Vagina (tissue), 2 donors: ENCODE measurements around the gene PTPN14. TPM values are rescaled to one million over a fixed set of nuclear protein-coding genes. Genes with fewer than 3 reads are reported as not detected.

Experiments
- DNase-seq, 2 donors: peaks; one replicate each; pipeline ENCODE4 v3.0.0-alpha.2; 2017; ENCODE audit errors: extremely low spot score in 2 of 2
- H3K27ac ChIP-seq: fragments of 200-600 bp; sonication (generic); one replicate; pipeline ENCODE4 v1.5.1; 2019
- H3K27me3 ChIP-seq: fragments of 200-600 bp; sonication (generic); one replicate; pipeline ENCODE4 v1.5.1; 2019
- H3K36me3 ChIP-seq, 2 donors: fragments of 200-600 bp; sonication (generic); one replicate each; pipeline ENCODE4 v1.5.1; 2017 to 2019
- H3K4me1 ChIP-seq: fragments of 200-600 bp; sonication (generic); one replicate; pipeline ENCODE4 v1.5.1; 2019
- H3K4me3 ChIP-seq, 2 donors: fragments of 200-600 bp; sonication (generic); 1 replicate in 1 of 2; 2 replicates in 1 of 2; pipeline ENCODE4 v1.5.1; 2016 to 2019
- H3K9me3 ChIP-seq: fragments of 200-600 bp; sonication (generic); one replicate; pipeline ENCODE4 v1.5.1; 2019
- POLR2A ChIP-seq, 2 donors: fragments of 450-650 bp; IDR thresholded peaks; one replicate each; pipeline ENCODE4 v1.6.1; 2017; ENCODE audit warnings: antibody characterized with exemption in 2 of 2, mild to moderate bottlenecking in 2 of 2, moderate library complexity in 2 of 2
- POLR2AphosphoS5 ChIP-seq, 2 donors: sonication (generic); formaldehyde crosslinking; IDR thresholded peaks; one replicate each; pipeline ENCODE4 v1.9.0; 2017; ENCODE audit warnings: antibody characterized with exemption in 2 of 2, mild to moderate bottlenecking in 2 of 2, low read depth in 1 of 2; ENCODE audit not compliant: insufficient read depth in 1 of 2
- intact Hi-C: fragments of 100-400 bp; cut with DNase I; formaldehyde crosslinking; loops from one replicate; pipeline ENCODE4 v1.15.1; 2023
- total RNA-seq: library from RNA; depleted of rRNA; stranded (reverse); fragments of >200 nt; gene quantifications from one replicate; pipeline ENCODE4 v1.2.3, GENCODE V29; 2016
- TF ChIP-seq, protein P1 (sequence below), 3 experiments: fragments of 450-650 bp in 2 of 3; fragments of 200-600 bp in 1 of 3; sonication (generic) in 1 of 3; IDR thresholded peaks; one replicate each; pipeline ENCODE4 v1.5.1; 2017 to 2019; ENCODE audit warnings: antibody characterized with exemption in 3 of 3, mild to moderate bottlenecking in 2 of 3, moderate library complexity in 2 of 3

The PTPN14 gene
- total RNA-seq, 1 donor from 2014 or later: 24.3 TPM

DNA sequence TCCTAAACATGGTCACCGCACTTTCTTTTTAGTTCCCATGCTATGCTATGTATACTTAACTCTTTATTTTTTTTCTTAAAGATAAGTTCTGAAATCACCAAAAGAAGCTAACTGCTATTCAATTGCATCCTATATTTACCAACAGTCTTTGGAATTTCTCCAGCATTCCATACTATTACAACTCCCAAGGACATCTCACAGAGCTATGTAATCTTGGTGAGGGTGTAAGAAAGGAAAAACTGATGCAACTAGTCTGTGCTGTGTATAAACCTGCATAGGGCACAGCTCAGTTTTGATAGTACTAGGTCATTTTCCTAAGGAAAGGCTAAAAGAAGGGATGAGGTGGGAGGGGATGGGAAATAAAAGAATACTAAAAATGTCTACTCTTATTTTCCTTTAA lies 78.0 kb downstream of the PTPN14 start:
- H3K4me3 ChIP-seq: no peak overlapping the region
- peaks cover 61% of the 10 kb centered on the region for H3K4me1 ChIP-seq
- H3K27me3 ChIP-seq: no peaks in the 10 kb centered on the region
- H3K36me3 ChIP-seq: no peaks in the 10 kb centered on the region
- H3K9me3 ChIP-seq: no peaks in the 10 kb centered on the region
- no peak overlapping the region for H3K27ac ChIP-seq
- intact Hi-C loops: no loop called here
- no peak for TF ChIP-seq POLR2AphosphoS5 (IDR thresholded peaks at IDR 0.05; ENCODE audit: insufficient read depth in 1 of 2, low read depth in 1 of 2)
- no peak for DNase-seq

DNA sequence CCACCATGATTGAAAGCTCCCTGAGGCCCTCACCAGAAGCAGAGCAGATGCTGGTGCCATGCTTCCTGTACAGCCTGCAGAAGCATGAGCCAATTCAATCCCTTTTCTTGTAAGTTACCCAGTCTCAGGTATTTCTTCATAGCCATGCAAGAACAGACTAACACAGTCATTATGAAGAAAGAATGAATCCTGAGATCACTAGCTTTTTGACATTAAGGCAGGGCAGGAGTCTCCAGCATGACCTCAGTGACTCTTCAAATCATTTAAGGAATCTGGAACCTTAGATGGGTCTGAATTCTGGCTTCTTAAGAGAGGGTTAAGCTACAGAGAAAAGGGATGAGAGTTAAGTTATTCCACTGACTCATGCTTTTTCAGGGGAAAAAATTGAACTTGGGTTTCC lies 79.0 kb downstream of the PTPN14 start:
- TF ChIP-seq, protein P1, sequence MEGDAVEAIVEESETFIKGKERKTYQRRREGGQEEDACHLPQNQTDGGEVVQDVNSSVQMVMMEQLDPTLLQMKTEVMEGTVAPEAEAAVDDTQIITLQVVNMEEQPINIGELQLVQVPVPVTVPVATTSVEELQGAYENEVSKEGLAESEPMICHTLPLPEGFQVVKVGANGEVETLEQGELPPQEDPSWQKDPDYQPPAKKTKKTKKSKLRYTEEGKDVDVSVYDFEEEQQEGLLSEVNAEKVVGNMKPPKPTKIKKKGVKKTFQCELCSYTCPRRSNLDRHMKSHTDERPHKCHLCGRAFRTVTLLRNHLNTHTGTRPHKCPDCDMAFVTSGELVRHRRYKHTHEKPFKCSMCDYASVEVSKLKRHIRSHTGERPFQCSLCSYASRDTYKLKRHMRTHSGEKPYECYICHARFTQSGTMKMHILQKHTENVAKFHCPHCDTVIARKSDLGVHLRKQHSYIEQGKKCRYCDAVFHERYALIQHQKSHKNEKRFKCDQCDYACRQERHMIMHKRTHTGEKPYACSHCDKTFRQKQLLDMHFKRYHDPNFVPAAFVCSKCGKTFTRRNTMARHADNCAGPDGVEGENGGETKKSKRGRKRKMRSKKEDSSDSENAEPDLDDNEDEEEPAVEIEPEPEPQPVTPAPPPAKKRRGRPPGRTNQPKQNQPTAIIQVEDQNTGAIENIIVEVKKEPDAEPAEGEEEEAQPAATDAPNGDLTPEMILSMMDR (IDR thresholded peaks at IDR 0.05): no peak
- no peak for TF ChIP-seq POLR2AphosphoS5 (IDR thresholded peaks at IDR 0.05; ENCODE audit: insufficient read depth in 1 of 2, low read depth in 1 of 2)
- TF ChIP-seq POLR2A (IDR thresholded peaks at IDR 0.05): no peak
- Histone ChIP-seq H3K27ac (no peak overlapping the region), H3K4me3 (no peak overlapping the region), H3K27me3 (no peaks in the 10 kb centered on the region), H3K4me1 (peaks cover 55% of the 10 kb centered on the region), H3K36me3 (no peaks in the 10 kb centered on the region), H3K9me3 (no peaks in the 10 kb centered on the region)
- intact Hi-C loops: no loop called here
- no peak for DNase-seq

DNA sequence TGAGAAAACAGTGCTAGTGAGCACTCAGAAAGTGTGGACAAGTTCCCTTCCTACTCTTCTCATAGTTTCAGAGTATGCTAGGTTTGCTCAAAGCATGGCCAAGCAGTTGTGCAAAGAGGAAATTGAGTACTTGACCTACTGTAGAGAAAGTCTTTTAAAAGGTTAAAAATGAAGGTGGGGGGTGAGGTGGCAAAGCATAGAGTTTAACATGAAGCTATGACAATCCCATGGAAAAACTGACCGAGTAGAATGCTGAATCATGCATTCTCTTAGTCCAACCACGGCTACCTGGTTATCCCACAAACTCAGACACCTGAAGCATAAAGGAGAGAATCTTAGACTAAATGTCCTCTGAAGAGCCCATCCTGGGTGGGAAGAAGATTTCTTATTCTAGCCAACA lies 79.9 kb downstream of the PTPN14 start:
- Histone ChIP-seq H3K36me3 (no peaks in the 10 kb centered on the region), H3K4me3 (no peak overlapping the region), H3K27me3 (no peaks in the 10 kb centered on the region), H3K4me1 (peaks cover 55% of the 10 kb centered on the region), H3K9me3 (no peaks in the 10 kb centered on the region), H3K27ac (no peak overlapping the region)
- intact Hi-C loops: no loop called here
- DNase-seq: no peak
- no peak for TF ChIP-seq POLR2AphosphoS5 (IDR thresholded peaks at IDR 0.05; ENCODE audit: insufficient read depth in 1 of 2, low read depth in 1 of 2)
- TF ChIP-seq, protein P1 (IDR thresholded peaks at IDR 0.05): no peak

DNA sequence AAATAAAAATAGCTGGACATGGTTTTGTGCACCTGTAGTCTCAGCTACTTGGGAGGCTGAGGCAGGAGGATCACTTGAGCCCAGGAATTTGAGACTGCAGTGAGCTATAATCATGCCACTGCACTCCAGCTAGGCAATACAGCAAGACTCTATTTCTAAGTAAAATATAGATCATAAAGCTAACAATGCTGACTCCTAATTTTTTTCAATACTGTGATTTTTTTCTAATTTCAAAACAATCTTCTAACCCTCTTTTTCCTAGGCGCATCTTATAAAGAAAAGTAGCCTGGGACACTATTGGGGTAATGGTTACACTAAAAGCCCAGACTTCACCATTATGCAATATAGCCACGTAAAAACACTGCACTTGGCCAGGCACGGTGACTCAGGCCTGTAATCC lies 81.3 kb downstream of the PTPN14 start:
- no peak for DNase-seq
- peaks cover 47% of the 10 kb centered on the region for H3K4me1 ChIP-seq
- H3K9me3 ChIP-seq: no peaks in the 10 kb centered on the region
- H3K27me3 ChIP-seq: no peaks in the 10 kb centered on the region
- no peak overlapping the region for H3K4me3 ChIP-seq
- no peak overlapping the region for H3K27ac ChIP-seq
- H3K36me3 ChIP-seq: no peaks in the 10 kb centered on the region
- TF ChIP-seq, protein P1 (IDR thresholded peaks at IDR 0.05): no peak
- TF ChIP-seq POLR2AphosphoS5 (IDR thresholded peaks at IDR 0.05; ENCODE audit: insufficient read depth in 1 of 2, low read depth in 1 of 2) (no peak), POLR2A (IDR thresholded peaks at IDR 0.05) (no peak)
- intact Hi-C loops: no loop called here

DNA sequence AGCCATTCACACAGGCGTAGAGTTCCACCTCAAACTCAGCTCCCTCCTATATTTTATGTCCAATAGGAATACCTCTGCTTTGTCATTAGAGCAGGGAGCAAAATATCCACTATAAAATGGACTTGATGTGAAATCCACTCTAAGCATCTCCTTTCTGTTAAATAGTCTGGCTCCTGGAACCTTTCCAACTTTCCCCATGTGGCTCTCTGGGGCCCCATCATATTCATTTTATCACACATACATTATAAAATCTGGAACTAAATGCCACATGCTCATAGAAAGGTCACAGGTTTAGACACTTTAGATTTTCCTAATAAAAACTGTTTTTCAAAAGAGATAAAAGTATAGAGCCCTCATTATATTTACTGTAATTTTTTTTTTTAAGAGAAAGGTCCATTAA lies 82.1 kb downstream of the PTPN14 start:
- DNase-seq: no peak
- intact Hi-C loops: no loop called here
- Histone ChIP-seq H3K4me3 (no peak overlapping the region), H3K9me3 (no peaks in the 10 kb centered on the region), H3K4me1 (peaks cover 39% of the 10 kb centered on the region), H3K27me3 (no peaks in the 10 kb centered on the region), H3K27ac (no peak overlapping the region), H3K36me3 (no peaks in the 10 kb centered on the region)
- TF ChIP-seq, protein P1 (IDR thresholded peaks at IDR 0.05): no peak
- TF ChIP-seq POLR2AphosphoS5 (IDR thresholded peaks at IDR 0.05; ENCODE audit: insufficient read depth in 1 of 2, low read depth in 1 of 2) (no peak), POLR2A (IDR thresholded peaks at IDR 0.05) (no peak)
